CD1c-positive myeloid dendritic cell (primary cell): Measurements from ENCODE around the gene TEKTIP1.

ENCODE experiments used
- DNase-seq: peaks from one replicate; pipeline ENCODE4 v3.0.0-alpha.2; 2016; ENCODE audit errors: extremely low spot score

Gene TEKTIP1

DNA sequence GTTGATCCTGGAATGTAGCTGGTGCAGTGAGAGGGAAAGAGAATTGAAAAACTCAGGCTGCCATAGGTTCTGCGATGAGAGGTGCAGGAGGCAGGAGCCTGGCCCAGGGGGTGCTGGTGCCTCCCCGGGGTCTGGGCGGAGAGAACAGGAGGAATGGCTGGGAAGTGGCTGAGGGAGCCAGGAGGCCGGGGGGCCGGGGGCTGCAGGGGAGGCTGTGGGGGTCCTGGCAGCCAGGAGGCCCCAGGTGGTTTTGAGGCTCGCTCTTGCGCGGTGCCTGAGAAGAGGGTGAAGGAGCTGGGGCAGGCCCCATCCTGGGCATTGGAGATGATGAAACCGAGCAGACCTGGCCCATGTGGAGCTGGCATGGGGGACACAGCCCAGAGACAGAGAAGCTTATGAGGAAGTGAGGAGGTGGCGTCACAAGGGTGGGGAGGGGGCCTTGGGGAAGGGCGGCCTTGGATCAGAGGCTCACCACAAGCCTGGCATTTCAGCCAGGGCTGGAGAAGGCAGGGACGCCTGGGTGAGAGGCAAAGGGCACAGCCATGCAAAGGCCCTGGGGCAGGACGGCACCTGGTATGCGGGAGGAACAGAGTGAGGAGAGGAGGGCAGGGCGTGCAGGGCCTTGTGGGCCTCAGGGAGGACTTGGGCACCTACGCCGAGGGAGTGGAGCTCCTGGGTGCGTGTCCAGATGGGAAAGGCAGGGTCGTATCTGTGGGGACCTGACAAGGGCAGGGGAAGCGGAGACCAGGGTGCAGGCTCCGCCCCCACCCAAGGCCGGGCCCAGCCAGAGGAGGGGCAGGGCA is 1.3 kb upstream of the TEKTIP1 start:
- DNase-seq = peak; percentile 51

DNA sequence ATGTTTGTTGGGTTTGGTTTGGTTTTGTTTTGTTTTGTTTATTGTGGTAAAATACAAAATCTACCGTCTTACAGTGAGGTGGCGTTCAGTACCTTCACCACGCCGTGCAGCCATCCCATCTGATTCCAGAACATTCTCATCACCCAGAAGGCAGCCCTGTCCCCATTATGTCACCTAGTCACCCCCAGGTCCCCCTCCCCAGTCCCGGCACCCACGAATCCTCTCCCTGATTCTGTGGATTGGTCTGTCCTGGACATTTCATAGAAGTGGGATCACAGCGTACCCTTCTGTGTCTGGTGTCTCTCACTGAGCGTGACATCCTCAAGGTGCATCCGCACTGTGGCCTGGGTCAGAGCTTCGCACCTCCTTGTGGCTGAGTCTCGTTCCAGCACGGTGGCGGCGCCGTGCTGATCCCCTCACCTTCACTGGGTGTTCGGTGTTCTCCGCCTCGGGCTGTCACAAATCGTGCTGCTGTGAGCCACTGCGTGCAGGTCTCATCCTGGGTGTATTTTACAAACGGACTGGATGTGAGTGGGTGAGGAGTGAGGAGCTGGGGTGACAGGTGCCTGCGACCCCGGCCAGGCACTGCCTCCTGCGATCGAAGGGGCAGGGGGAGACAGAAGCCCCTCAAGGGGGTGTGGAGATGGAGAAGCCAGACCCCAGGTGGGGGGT is 580 bp upstream of the TEKTIP1 start:
- DNase-seq = no peak

DNA sequence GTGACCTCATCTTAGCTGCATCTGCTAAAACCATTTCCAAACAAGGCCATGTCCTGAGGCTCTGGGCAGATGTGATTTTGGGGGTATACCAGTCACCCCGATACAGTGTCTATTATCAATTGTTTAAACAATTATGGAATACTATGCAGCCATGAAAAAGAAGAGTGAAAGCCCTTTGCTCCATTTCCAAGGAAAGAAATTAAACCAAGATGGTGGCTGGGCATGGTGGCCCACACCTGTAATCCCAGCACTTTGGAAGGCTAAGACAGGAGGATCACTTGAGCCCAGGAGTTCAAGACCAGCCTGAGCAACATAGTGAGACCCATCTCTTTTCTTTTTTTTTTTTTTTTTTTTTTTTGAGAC is 763 bp downstream of the TEKTIP1 start:
- no peak for DNase-seq

DNA sequence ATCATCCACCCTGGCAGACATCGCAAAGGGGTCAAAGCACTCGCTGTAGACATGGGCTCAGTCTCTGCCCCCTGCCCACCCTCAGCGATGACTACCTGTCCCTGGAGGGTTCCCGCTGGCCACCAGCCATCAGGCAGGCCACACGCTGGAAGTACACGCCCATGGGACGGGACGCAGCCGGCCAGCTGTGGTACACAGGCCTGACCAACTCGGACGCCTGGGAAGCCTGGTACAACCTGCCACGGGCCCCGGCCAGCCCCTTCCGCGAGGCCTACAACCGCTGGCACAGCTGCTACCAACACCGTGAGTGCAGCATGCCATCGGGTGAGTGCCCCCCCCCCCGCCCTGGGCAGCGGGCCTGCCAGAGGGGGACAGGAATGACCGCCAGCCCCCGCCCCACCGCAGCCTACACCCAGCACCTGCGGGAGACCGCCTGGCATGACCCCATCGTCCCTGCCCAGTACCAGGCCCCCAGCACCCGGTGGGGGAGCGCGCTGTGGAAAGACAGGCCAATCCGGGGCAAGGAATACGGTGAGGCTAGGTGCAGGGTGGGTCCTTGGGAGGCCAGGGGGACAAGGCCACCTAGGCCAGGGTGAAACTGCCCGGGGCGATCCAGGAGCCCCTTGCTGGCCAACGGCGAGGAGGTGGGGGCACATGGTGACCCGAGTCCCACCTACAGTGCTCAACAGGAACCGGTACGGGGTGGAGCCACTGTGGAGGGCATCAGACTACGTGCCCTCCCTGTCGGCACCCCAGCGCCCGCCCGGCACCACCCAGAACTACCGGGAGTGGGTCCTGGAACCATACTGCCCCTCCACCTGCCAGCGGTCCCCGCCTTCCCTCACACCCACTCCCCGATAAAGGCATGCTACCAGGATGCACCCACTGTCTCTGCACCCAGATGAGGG is 4.4 kb downstream of the TEKTIP1 start:
- DNase-seq = no peak

DNA sequence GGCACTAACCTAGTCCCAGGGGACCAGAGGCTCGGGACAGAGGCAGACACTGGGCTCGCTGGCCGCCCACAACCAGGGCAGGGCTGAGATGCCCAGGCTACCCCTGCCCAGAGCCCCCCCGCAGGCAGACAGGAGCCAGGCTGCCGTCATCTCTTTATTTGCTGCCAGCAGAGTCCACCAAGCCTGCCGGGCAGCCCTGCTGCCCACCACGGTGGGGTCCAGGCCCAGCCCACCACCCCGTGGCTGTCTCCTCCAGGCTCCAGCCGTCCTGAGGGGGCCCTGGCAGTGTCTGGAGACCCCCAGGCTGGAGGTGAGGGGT is 5.0 kb downstream of the TEKTIP1 start:
- DNase-seq = no peak

DNA sequence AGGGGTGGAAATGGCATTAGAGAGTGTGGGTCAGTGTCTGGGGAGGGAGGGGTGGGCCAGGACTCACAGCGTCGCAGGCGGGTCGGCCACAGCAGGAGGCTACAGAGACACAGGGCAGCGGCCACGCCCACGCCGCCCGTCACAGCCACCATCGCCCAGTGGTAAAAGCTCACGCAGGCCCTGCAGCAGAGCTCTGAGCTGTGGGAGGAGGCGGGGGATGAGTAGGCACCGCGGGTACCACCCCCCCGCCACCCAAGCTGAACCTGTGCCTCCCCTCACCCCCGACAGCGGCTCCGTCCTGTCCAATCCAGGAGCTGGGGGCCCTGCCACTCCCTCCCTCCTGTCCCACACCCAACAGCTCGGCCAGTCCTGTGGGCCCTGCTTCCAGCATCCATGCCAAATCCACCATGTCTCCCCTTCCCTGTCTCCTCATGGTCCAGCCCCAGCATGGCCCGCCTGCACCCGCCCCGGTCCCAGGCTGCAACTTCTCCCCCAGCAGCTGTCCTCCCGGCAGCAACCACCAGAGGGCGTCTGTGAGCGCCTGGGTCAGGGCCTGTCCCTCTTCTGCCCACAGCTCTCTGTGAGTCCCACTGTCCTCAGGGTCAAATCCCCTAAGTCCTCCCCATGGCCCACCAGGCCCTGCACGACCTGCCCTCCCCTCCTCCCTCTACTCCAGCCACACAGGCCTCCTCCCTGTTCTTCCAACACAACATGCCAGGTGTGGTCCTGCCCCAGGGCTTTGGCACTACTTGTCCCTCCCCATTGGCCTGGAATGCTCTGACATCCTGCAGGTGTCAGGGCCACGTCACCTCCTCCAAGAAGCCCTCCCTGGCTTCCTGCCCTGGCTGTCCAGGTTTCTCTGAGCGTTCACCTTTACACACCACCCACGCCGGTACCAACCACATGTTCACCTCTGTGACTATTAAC is 6.0 kb downstream of the TEKTIP1 start:
- DNase-seq = peak; percentile 84

DNA sequence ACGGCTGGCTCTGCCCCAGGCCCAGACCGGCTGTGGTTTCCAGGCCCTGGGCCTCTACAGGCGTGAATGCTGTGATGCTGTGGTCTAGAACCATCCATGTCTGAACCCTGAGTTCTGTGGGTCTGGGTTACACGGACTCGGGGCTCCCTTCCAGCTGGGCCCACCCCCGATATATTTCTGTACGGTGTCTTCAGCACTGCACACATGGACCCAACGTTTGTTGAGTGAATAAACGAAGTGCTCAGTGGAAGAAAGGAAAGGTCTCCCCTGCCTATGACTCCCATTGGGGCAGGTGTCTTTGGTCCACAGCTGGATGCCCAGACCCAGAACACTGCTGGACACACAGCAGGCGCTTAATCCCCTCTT is 6.7 kb downstream of the TEKTIP1 start:
- no peak for DNase-seq

DNA sequence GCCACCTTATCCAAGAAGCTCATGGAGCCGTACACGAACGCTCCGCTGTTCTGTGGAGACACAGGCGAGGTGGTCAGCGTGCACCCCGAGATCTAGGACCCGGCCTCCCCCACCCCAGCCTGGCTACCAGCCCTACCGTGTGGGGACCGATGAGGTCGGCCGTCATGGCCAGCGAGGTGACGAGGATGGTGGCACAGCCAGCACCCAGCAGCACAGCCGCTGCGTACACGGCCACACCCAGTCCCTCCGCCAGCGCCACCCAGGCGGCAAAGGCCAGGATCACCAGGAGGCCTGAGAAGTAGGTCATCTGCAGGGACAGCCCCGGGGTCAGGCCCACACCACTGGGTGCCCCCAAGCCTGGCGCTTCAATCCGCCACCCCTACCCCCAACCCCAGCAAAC is 7.1 kb downstream of the TEKTIP1 start:
- DNase-seq = no peak

DNA sequence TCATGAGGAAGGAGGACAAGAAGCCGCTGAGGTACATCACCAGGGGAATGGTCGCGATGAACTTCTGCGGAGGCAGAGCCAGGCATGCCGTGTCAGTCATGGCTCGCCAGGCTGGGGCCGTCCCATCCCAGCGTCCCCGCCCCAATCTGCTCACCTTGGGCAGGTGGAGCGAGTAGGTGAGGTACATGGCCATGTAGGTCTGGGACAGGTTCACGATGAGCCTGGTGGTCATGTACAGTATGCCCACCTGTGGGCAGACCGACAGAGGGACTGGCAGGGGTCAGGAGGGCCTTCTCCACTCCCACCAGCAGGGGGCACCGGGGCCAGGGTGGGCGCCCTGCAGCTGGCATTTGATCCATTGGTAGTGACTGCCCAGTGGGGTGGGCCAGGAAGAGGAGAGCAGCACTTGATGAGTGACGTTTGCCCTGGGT is 8.3 kb downstream of the TEKTIP1 start:
- DNase-seq = no peak

DNA sequence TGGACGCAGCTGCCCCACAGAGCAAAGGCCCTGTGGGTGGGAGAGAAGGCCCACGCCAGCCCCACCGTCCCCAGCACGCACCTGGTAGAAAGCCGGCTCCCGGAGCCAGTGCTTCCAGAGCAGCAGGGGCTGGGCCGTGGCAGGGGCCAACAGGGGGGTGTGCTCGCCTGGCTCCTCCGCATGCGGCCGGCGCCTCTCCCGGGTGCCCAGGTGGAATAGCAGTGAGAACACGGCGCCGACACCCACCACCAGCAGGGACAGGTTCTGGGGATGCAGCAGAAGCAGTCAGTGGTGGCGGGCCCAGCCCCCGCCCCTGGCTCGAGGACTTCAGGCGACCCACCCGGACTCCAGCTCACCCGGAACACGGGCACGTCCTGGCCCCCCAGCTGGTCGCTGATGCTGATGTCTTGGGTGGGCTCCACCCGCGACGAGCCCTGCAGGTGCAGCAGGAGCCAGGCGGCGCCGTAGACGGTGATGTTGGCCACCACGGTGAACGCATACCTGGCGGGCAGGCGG is 8.9 kb downstream of the TEKTIP1 start:
- DNase-seq = no peak

DNA sequence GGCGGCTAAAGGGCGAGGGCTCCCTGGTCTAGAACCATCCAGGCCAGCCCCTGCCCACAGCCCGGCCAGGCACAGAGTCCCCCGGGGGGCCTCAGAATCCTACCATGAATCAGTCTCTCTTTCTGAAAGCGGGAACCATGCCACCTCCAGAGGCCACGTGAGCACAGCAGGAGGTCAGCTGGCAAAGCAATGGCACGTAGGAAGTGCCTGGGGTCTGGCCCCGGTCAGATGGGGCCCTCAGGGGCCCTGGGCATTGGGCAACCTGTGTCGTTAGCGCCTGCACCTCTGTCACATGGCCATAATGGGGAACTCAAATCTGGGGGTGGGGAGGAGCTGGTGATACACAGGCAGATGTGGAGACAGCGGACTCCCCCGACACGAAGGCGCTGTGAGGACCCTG is 9.6 kb downstream of the TEKTIP1 start:
- peak; percentile 90 for DNase-seq

DNA sequence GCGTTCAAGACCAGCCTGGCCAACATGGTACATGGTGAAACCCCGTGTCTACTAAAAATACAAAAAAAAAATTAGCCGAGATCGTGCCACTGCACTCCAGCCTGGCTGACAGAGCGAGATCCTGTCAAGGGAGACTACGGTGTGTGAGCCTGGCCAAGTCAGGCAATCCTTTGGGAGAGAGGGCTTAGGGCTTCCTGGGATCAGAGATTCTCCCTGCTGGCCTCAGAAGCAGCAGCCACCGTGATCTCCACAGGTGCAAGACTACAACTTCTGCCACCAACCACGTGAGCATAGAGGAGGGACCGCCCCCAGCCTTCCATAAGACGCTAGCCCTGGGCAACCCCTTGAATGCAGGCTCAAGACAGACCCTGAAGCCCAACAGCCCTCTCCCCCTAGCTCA is 10.8 kb downstream of the TEKTIP1 start:
- DNase-seq = no peak

DNA sequence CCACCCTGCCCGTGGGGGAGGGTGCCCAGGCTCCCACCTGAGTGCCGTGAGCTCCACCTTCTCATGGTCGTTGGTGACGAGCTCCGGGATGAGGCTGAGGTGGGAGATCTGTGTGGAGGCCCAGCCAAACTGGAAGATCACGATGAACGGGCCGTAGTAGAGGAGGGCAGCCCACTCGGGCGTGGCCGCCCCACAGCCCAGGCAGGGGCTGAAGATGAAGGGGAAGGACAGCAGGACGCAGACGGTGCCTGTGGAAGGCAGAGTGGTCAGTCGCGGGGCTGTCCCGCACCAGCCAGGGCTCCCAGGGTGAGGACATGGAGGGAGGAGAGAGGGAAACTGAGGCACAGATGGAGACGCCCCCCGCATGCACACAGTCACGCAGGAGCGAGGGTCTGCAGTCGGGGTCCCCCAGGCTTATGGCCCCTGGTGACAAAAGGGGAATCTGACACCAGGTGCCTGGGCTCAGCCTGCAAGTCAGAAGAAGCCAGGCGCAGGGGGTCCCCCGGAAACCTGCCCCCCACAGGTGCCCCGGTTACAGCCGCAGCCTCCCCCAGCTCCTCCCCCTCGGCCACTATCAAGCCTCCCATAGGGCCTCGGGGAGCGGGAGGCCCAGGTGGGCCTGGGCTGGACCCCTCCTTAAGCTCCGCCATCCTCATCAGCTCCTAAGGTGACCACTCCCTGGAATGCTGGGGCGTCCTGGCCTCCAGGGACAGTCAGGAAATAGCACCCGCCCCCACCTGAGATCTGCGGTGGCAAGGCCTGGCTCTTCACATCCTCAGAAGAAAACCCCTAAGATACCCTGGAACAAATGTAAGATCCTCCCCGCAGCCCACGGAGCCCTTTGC is 12.2 kb downstream of the TEKTIP1 start:
- DNase-seq = no peak

DNA sequence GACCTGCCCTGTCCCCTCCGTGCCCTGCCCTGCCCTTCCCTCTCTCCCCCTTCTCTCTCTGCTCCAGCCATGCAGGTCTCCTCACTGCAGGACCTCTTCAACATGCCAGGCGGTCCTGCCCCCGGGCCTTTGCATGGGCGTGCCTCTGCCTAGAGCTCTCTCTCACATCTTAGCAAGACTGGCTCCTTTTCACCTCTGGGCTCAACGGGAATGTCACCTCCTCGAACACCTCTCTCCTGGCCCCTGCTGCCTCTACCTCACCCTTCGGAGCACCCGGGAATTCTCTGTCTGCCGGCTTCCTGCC is 12.8 kb downstream of the TEKTIP1 start:
- no peak for DNase-seq

DNA sequence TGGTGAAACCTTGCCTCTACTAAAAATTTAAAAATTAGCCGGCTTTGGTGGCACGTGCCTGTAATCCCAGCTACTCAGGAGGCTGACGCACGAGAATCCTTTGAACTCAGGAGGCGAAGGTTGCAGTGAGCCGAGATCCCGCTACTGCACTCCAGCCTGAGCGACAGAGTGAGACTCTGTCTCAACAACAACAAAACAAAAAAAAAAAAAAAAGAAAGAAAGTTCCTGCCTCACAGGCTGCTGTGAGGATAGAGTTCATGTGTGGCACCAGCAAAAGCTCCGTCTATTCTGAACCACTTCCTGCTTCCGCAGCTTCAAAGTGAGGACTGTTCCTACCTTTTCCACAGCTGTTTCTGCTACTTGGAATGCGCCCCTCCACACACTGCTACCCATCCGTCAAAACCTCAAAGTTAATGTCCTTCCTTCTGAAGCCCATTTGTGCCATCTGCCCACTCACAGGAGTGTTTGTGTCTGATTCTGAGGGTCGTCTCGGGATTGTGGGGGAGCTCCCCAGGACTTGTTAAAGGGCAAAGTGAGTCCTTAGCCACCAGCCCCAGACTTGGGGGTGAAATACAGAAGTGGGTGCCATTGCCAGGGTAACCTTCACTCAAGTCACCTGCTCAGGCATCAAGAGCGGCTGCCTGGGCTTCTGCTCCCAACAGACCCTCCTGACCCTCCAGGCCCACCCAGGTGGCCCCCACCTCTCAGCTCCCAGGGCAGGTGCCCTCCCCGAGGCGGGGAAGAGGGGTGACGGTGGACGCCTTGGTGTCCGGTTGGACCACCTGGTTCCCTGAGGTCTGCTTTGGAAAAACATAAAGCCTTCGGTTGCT is 15.5 kb downstream of the TEKTIP1 start:
- peak; percentile 65 for DNase-seq

DNA sequence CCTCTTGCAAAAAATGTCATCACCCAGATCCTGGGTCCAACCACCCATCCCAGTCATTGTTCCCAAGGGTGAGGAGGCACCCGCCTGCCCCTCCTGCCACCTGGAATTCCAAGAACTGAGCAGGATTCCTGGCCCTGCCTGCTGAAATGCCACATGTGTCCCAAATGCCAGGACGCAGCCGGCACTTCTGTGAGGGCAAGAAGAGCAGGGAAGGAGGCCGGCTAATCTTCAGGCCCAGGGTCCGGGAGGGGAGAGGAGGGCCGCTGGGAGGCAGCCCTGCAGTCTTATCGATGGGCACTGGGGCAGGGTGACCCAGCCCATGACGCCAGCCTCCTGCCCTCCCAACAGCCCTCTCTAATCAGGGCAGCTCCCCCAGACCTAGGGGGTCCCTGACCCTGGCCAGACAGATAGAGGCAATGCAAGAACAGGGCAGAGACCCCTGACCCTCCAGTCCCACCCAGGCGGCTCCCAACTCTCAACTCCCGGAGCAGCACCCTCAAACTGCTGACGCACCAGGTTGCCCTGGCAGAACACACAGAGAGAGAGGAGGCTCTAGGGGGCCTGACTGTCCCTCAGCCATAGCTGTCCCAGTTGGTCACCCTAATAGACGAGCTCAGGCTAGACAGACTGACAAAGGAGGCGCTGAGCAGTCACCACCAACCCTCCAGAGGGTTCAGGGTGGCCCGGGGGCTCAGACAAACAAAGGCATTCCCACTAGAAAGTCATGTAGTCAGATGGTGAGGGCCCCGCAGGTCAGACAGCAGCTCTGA is 16.9 kb downstream of the TEKTIP1 start:
- no peak for DNase-seq

DNA sequence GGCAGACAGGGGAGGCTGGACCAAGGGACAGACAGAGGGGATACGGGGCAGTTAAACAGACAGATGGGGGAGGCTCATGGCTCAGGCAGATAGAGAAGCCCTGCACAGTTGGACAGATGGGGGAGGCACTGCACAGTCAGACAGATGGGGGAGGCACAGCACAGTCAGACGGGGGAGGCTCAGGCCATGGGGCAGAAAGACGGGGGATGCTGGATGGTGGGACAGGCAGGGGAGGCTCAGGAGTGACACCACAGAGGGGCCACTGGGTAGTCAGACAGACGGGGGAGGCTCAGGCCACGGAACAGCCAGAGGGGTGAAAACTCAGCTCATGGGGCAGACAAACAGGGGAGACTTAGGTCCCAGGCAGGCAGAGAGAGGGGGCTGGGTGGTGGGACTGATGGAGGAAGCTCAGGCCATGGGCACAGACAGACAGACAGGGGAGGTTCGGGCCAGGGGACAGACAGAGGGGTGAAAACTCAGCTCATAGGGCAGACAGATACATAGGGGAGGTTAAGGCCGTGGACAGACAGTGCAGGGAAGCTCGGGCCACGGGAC is 17.5 kb downstream of the TEKTIP1 start:
- DNase-seq = no peak

DNA sequence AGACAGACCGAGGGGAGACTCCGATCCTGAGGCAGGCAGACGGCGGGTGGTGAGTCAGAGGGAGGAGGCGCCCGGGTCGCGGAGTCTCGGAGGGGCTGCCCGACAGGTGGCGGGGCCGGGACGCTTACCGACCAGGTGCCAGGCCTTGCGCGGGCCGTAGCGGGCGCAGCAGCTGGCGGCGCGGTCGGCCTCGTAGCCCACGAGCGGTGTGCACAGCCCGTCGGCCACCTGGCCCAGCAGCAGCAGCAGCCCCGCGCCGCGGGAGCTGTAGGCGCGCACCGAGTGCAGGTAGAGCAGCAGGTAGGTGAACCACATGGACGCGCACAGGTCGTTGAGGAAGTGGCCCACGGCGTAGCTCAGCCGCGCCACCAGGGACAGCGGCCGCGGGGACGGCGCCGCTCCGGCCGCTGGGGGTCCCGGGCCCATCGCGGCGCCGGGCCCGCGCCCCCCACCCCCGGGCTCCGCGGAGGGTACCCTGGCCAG is 18.0 kb downstream of the TEKTIP1 start:
- peak; percentile 47 for DNase-seq
